CD4-positive, alpha-beta T cell treated with Interleukin-4 for 4 hours (primary cell): ENCODE measurements around the gene RS1.

ENCODE experiments used
- DNase-seq: peaks from one replicate; pipeline ENCODE4 v3.0.0-alpha.2; 2020

Gene RS1

DNA sequence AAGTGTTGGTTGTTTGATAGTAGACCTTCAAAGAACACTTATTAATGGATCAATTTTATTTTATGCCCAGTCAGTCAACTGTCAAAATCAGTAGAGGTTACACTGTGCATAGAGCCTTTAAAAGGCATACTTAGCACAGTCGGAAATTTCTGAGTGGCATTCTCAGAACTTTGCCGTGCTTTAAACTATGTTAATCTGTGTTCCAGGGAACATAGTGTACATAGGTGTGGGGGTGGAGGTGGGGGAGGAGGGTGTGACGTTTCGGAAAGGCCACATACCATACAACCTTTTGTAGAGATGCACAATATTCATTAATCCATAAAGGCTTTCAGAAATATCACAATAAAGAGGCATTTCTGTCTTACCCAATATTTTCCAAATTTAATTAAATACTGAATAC lies 75.8 kb downstream of the RS1 start:
- DNase-seq: no peak

DNA sequence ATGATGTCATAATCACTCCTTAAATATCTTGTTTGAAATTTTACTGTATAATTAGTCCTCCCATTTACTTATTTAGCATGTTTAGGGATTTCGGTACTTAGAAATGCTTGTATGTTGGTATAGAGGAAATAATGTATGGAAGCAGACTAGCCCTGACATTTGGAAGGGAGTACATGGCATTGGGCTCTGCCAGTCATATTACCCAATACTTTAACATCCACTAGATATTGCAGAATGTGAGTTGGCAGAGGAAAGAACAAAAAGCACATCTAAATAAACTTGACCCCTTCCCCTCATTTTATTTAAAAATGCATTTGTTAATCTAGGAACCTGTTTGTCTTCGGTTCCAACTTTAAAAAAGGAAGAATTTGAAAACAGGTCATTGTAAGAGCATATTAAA lies 77.8 kb downstream of the RS1 start:
- DNase-seq: no peak

DNA sequence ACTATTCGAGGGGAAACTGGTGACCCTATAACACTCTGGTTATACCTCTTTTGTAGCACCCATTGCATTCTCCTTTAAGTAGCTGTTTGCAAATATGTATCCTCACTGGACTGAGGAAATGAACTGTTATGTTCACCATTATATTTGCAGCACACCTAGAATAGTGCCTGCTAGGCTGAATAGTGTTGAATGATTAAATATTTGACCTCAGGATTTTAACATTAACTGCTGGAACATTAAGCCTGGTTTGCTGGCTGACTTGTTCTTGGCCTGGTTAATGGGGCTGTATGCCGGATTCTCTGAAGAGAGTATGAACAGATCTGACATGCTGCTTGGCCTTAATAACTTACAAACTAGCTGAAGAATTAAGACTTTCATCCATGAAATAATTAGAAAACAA lies 80.1 kb downstream of the RS1 start:
- no peak for DNase-seq
